Adrenal gland (tissue), 5 donors: ENCODE data around the gene CNTN2.

Experiments used
- CTCF ChIP-seq, 6 experiments: fragments of 450-650 bp in 4 of 6; fragments of 200-600 bp in 2 of 6; sonication (generic) in 1 of 6; IDR thresholded peaks; 1 replicate in 5 of 6; 2 replicates in 1 of 6; pipeline versions ENCODE4 v1.5.1 to v1.8.0; 2016 to 2021; ENCODE audit warnings: antibody characterized with exemption in 6 of 6, mild to moderate bottlenecking in 2 of 6, moderate library complexity in 1 of 6
- POLR2A ChIP-seq, 2 donors: fragments of 450-650 bp; IDR thresholded peaks; one replicate each; pipeline ENCODE4 v1.6.1; 2017; ENCODE audit warnings: antibody characterized with exemption in 2 of 2, mild to moderate bottlenecking in 2 of 2, moderate library complexity in 1 of 2
- donor health status: DM: no; HTN: no; CAD: no.

- no peak for TF ChIP-seq CTCF (IDR thresholded peaks at IDR 0.05)
- no peak for TF ChIP-seq POLR2A (IDR thresholded peaks at IDR 0.05)
Measured at GRCh38 chr1:205056956-205057568, 14.1 kb downstream of the CNTN2 start.
